ENCODE results near the gene DNAH17. TPM values are rescaled to one million over a fixed set of nuclear protein-coding genes. Genes with fewer than 3 reads are reported as not detected.

DNAH17 gene
- total RNA-seq, 1 donor from 2014 or later = under 0.01 TPM

DNA sequence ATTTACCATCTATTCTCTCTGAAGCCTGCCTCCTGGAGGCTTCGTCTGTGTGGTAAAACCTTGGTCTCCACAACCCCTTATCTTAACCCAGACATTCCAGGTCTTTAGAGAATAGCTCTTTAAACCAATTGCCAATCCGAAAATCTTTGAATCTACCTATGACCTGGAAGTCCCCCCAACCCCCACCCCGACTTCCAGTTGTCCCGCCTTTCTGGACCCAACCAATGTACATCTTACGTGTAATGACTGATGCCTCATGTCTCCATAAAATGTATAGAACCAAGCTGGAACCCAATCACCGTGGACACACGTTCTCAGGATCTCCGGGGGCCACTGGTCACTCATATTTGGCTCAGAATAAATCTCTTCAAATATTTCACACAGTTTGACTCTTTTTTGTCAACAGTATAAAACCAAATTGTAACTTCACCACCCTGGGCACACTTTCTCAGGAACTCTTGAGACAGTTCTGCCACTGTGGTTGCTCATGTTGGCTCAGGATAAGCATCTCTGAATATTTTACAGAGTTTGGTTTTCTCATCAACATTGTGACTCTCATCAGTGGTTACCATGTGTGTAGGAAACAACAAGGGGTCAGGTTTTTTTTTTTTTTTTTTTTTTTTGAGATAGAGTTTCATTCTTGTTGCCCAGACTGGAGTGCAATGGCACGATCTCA lies 18.1 kb upstream of the DNAH17 start:
- DNase-seq (ENCODE audit: low read depth) (no peak), FAIRE-seq (no peak)
- no peak overlapping the region for H3K4me3 ChIP-seq (ENCODE audit: low read depth, low read length)
- H3K27me3 ChIP-seq (ENCODE audit: control insufficient read depth, insufficient read depth, low read length) = no peaks in the 10 kb centered on the region
- H3K36me3 ChIP-seq (ENCODE audit: control insufficient read depth, insufficient read depth, low read length) = no peaks in the 10 kb centered on the region
- no peak for TF ChIP-seq CTCF (IDR thresholded peaks at IDR 0.05; ENCODE audit: insufficient read depth, low read length, severe bottlenecking)

- TF ChIP-seq CTCF (IDR thresholded peaks at IDR 0.05; ENCODE audit: insufficient read depth, low read length, severe bottlenecking) = no peak
- Histone ChIP-seq H3K27me3 (ENCODE audit: control insufficient read depth, insufficient read depth, low read length) (peaks cover 1% of the 10 kb centered on the region), H3K36me3 (ENCODE audit: control insufficient read depth, insufficient read depth, low read length) (no peaks in the 10 kb centered on the region), H3K4me3 (ENCODE audit: low read depth, low read length) (no peak overlapping the region)
- FAIRE-seq = no peak
- no peak for DNase-seq (ENCODE audit: low read depth)
Measured at GRCh38 chr17:78592991-78593329, 15.8 kb upstream of the DNAH17 start.

GRCh38 chr17:78591263-78591671 lies 14.1 kb upstream of the DNAH17 start:
- no peak for TF ChIP-seq CTCF (IDR thresholded peaks at IDR 0.05; ENCODE audit: insufficient read depth, low read length, severe bottlenecking)
- no peak overlapping the region for H3K4me3 ChIP-seq (ENCODE audit: low read depth, low read length)
- peaks cover 1% of the 10 kb centered on the region for H3K27me3 ChIP-seq (ENCODE audit: control insufficient read depth, insufficient read depth, low read length)
- no peaks in the 10 kb centered on the region for H3K36me3 ChIP-seq (ENCODE audit: control insufficient read depth, insufficient read depth, low read length)
- FAIRE-seq = no peak
- no peak for DNase-seq (ENCODE audit: low read depth)

DNA sequence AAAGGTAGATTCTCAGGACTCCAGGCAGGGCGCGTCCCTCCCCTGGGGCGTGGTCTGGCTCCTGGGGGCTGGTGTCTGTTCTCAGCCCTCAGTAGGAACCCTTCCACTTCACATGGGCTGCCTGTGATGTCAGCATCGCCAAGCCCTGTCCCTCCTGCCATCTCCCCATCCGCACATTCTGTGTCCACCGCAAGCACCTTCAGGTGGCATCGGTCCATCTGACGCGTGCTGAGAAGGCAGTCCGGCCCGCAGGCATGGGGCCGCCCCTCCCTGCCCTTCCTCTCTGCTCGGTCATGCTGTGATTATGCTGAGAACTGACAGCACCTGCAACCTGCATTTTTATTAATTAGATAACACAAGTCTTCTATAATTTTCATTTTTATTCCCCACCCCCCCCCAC lies 12.7 kb upstream of the DNAH17 start:
- no peak for TF ChIP-seq CTCF (IDR thresholded peaks at IDR 0.05; ENCODE audit: insufficient read depth, low read length, severe bottlenecking)
- H3K36me3 ChIP-seq (ENCODE audit: control insufficient read depth, insufficient read depth, low read length) = no peaks in the 10 kb centered on the region
- no peak for FAIRE-seq
- peaks cover 1% of the 10 kb centered on the region for H3K27me3 ChIP-seq (ENCODE audit: control insufficient read depth, insufficient read depth, low read length)
- DNase-seq (ENCODE audit: low read depth) = no peak
- no peak overlapping the region for H3K4me3 ChIP-seq (ENCODE audit: low read depth, low read length)

DNA sequence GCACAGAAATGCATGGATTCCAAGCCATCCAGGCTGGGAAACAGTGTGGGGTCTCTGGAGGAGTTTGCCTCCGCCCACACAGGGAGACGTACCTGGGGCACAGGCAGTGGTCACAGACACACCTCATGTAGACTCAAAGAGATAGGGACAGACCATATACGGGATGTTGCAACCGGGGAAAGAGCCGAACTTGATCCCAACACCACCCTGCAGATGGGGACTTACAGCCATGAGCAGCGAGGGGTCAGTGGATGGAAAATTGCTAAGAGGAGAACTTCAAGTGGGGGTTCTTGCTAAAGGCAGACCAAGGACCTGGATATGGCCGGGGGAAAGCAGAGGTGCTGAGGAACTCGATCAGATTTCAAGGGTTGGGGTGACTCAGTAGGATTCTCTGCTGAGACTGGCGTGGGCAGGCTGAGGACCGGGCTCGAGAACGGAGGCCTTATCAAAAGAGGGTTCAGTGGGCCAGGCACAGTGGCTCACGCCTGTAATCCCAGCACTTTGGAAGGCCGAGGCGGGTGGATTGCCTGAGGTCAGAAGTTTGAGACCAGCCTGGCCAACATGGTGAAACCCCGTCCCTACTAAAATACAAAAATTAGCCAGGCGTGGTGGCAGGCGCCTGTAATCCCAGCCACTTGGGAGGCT lies 12.0 kb upstream of the DNAH17 start:
- no peak for FAIRE-seq
- no peak for TF ChIP-seq CTCF (IDR thresholded peaks at IDR 0.05; ENCODE audit: insufficient read depth, low read length, severe bottlenecking)

More for the DNA sequence above, 12.0 kb upstream of the DNAH17 start:
- H3K27me3 ChIP-seq (ENCODE audit: control insufficient read depth, insufficient read depth, low read length) = peaks cover 1% of the 10 kb centered on the region
- no peak overlapping the region for H3K4me3 ChIP-seq (ENCODE audit: low read depth, low read length)
- no peaks in the 10 kb centered on the region for H3K36me3 ChIP-seq (ENCODE audit: control insufficient read depth, insufficient read depth, low read length)
- DNase-seq (ENCODE audit: low read depth) = no peak

All from bronchial epithelial cell (primary cell).